Type B pancreatic cell (in vitro differentiated cells): ENCODE results near the gene ZCCHC24. TPM values are rescaled to one million over a fixed set of nuclear protein-coding genes. Genes with fewer than 3 reads are reported as not detected.

Experiments used
- DNase-seq: peaks from one replicate; pipeline ENCODE4 v3.0.0; 2021; ENCODE audit warnings: mixed read lengths; ENCODE audit not compliant: unreplicated experiment; ENCODE audit errors: extremely low spot score
- H3K27ac Mint-ChIP-seq: 2 replicates; pipeline ENCODE4 v1.8.0; 2021; ENCODE audit warnings: mild to moderate bottlenecking, mixed read lengths
- H3K27me3 Mint-ChIP-seq: 2 replicates; pipeline ENCODE4 v1.8.0; 2021; ENCODE audit warnings: mixed read lengths
- H3K36me3 Mint-ChIP-seq: 2 replicates; pipeline ENCODE4 v1.8.0; 2021; ENCODE audit warnings: mixed read lengths
- H3K4me1 Mint-ChIP-seq: one replicate; pipeline ENCODE4 v1.8.0; 2021; ENCODE audit warnings: mixed read lengths; ENCODE audit not compliant: unreplicated experiment
- H3K4me3 Mint-ChIP-seq: 2 replicates; pipeline ENCODE4 v1.8.0; 2021; ENCODE audit warnings: mild to moderate bottlenecking, mixed read lengths
- H3K9me3 Mint-ChIP-seq: 2 replicates; pipeline ENCODE4 v1.8.0; 2021; ENCODE audit warnings: mixed read lengths
- total RNA-seq: library from RNA; stranded (reverse); gene quantifications from 2 replicates; pipeline ENCODE4 v1.2.1, GENCODE V29; 2021; ENCODE audit warnings: low replicate concordance
- TF ChIP-seq, protein P1 (sequence below): fragments of 200-600 bp; sonication (generic); conservative IDR thresholded peaks from 2 replicates; pipeline ENCODE4 v1.5.0; 2021; ENCODE audit warnings: antibody characterized with exemption, mild to moderate bottlenecking

Gene ZCCHC24
- total RNA-seq, 1 donor from 2014 or later: 29.1 TPM

GRCh38 chr10:79353726-79354125 is 91.7 kb downstream of the ZCCHC24 start:
- peaks cover 45% of the 10 kb centered on the region for H3K36me3 Mint-ChIP-seq
- no peak overlapping the region for H3K4me3 Mint-ChIP-seq
- DNase-seq: no peak
- H3K27ac Mint-ChIP-seq: no peak overlapping the region
- no peaks in the 10 kb centered on the region for H3K9me3 Mint-ChIP-seq
- H3K4me1 Mint-ChIP-seq: peaks cover 5% of the 10 kb centered on the region
- no peaks in the 10 kb centered on the region for H3K27me3 Mint-ChIP-seq
- TF ChIP-seq, protein P1, sequence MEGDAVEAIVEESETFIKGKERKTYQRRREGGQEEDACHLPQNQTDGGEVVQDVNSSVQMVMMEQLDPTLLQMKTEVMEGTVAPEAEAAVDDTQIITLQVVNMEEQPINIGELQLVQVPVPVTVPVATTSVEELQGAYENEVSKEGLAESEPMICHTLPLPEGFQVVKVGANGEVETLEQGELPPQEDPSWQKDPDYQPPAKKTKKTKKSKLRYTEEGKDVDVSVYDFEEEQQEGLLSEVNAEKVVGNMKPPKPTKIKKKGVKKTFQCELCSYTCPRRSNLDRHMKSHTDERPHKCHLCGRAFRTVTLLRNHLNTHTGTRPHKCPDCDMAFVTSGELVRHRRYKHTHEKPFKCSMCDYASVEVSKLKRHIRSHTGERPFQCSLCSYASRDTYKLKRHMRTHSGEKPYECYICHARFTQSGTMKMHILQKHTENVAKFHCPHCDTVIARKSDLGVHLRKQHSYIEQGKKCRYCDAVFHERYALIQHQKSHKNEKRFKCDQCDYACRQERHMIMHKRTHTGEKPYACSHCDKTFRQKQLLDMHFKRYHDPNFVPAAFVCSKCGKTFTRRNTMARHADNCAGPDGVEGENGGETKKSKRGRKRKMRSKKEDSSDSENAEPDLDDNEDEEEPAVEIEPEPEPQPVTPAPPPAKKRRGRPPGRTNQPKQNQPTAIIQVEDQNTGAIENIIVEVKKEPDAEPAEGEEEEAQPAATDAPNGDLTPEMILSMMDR: no peak

GRCh38 chr10:79353000-79353406 is 92.4 kb downstream of the ZCCHC24 start:
- Mint-ChIP-seq H3K36me3 (peaks cover 45% of the 10 kb centered on the region), H3K9me3 (no peaks in the 10 kb centered on the region), H3K27me3 (no peaks in the 10 kb centered on the region), H3K4me1 (peaks cover 5% of the 10 kb centered on the region), H3K27ac (no peak overlapping the region), H3K4me3 (no peak overlapping the region)
- TF ChIP-seq, protein P1: no peak
- no peak for DNase-seq

DNA sequence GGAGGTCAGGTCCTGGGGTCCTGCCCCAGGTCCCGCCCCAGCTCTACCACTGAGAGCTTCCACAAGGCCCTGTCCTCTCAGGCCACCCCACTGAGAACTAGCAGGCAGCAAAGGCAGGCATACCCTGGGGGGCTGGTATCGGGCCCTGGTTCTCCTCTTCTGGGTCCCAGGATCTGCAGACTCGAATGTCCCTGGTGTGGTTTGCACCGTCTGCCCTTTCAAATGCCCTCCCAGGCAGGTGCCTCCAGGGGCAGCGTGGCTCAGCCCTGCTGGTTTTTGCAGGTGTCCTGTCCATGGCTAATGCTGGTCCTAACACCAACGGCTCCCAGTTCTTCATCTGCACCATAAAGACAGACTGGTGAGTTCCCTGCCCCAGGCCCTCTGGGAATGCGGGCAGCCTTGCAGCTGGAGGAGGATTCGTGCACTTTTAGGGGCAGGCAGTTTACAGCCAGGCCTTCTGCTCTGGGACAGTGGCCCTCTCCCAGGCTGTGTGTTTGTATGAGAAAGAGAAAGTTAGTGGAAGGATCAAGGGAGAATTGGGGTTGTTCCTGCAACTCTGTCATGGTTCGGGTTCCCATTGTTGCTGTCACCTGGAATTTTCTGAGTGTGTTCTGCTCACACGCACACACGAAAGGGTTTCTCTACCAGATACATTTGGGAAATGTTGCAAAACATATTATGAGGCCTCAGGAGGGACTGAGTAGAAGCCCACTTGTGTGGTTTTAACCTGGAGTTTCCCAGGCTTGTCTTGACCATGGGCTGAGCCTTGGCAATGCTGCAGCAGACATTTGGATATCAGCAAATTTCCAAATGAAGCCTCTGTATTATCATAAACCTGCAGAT is 93.2 kb downstream of the ZCCHC24 start:
- Mint-ChIP-seq H3K36me3 (peaks cover 45% of the 10 kb centered on the region), H3K4me3 (no peak overlapping the region), H3K9me3 (no peaks in the 10 kb centered on the region), H3K27me3 (no peaks in the 10 kb centered on the region), H3K27ac (no peak overlapping the region), H3K4me1 (peaks cover 5% of the 10 kb centered on the region)
- TF ChIP-seq, protein P1: no peak
- DNase-seq: no peak

DNA sequence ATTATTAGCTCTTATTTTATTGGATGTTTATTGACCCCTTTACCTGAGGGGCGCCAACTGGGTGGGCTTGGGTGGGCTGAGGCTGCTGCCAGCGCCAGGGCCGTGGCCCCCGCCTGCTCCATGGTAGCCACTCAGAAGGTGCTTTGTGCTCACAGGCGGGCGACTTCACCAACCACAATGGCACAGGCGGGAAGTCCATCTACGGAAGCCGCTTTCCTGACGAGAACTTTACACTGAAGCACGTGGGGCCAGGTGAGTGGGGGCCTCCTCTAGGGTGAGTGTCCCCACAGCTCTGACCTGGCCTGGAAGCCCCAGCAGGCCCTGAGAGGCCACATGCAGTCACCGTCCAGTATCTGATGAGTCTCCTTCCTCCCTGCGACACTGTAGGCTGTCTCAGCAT is 94.1 kb downstream of the ZCCHC24 start:
- H3K4me3 Mint-ChIP-seq: no peak overlapping the region
- no peaks in the 10 kb centered on the region for H3K27me3 Mint-ChIP-seq
- no peaks in the 10 kb centered on the region for H3K9me3 Mint-ChIP-seq
- H3K27ac Mint-ChIP-seq: no peak overlapping the region
- peaks cover 42% of the 10 kb centered on the region for H3K36me3 Mint-ChIP-seq
- H3K4me1 Mint-ChIP-seq: peaks cover 5% of the 10 kb centered on the region
- TF ChIP-seq, protein P1: no peak
- no peak for DNase-seq

DNA sequence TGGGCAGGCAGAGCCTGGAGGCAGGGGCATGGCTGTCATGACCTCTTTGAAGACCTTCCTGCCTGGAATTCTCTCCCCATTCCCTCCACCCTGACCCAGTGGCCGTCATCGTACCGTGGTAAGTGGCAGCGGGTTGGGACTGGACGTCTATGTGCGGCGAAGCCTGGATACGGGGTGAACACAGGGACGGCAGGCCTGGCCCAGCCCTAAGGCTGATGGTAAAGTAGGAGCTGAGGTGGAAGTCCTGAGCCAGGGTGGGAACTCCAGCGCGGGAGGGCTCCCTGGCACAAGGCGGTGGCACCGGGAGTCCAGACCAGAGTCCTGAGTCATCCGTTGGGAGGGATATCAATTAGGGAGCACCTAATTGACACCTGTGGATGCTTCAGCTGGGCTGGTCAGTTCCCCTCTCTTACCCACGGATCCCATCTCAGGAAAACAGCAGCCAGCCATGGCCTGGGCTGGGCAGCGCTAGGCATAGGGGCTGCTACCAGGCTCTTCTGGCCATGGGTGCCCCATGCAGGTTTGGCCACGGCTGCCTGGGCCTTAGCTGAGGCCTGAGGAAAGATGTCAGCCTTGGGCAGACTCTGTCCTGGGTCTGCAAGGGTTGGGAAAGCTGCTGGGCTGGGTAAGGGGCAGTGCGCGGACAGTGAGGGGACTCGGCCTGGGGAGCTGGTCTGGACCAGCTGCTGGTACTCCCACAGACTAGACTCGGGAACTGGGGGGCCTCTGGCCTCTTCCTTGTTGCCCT is 94.8 kb downstream of the ZCCHC24 start:
- Mint-ChIP-seq H3K36me3 (peaks cover 35% of the 10 kb centered on the region), H3K27me3 (no peaks in the 10 kb centered on the region), H3K4me3 (no peak overlapping the region), H3K4me1 (peaks cover 5% of the 10 kb centered on the region), H3K27ac (no peak overlapping the region), H3K9me3 (no peaks in the 10 kb centered on the region)
- DNase-seq: no peak
- TF ChIP-seq, protein P1: no peak
